Measurements from ENCODE around the gene PRKG1. TPM values are rescaled to one million over a fixed set of nuclear protein-coding genes. Genes with fewer than 3 reads are reported as not detected.

PRKG1 gene
- total and polyA plus RNA-seq, 2 of the 8 experiments (the other 6 are each of a cell fraction or from before 2014, with no cell fraction given), result 4.2 to 15.2 TPM

- Histone ChIP-seq H3K9me3 (ENCODE audit: insufficient read depth in 2 of 2, low read depth in 1 of 2, low read length in 1 of 2) (no peaks in the 10 kb centered on the region), H4K91ac (replicated peaks; ENCODE audit: insufficient read length, low read length) (no peak overlapping the region), H3K23me2 (ENCODE audit: low read depth, low read length) (no peaks in the 10 kb centered on the region), H2AFZ (ENCODE audit: low read length) (no peak overlapping the region), H4K8ac (ENCODE audit: extremely low read depth, insufficient read depth, low read length) (no peak overlapping the region), H3K14ac (ENCODE audit: insufficient read length) (no peak overlapping the region), H3K4me3 (ENCODE audit: extremely low read depth in 1 of 4, insufficient read depth in 2 of 4, low read depth in 3 of 4, low read length in 4 of 4) (no peak overlapping the region), H2BK12ac (ENCODE audit: low read depth, low read length) (no peak overlapping the region), H3K4me2 (ENCODE audit: insufficient read depth in 1 of 2, low read depth in 2 of 2, low read length in 2 of 2) (no peak overlapping the region), H3K79me2 (ENCODE audit: control insufficient read depth in 1 of 2, insufficient read depth in 2 of 2, low read length in 2 of 2) (no peaks in the 10 kb centered on the region), H4K20me1 (replicated peaks in 1 of 2; ENCODE audit: control insufficient read depth in 1 of 2, insufficient read depth in 2 of 2, low read length in 2 of 2) (no peaks in the 10 kb centered on the region), H3K18ac (ENCODE audit: extremely low read depth, low read length) (no peak overlapping the region), H3K79me1 (ENCODE audit: low read depth, low read length) (no peaks in the 10 kb centered on the region), H2BK20ac (ENCODE audit: low read length) (no peak overlapping the region), H3K9ac (replicated peaks in 1 of 4; ENCODE audit: extremely low read depth in 1 of 4, low read depth in 3 of 4, low read length in 3 of 4) (no peak overlapping the region), H3K36me3 (ENCODE audit: control insufficient read depth in 2 of 4, insufficient read depth in 4 of 4, low read length in 3 of 4) (no peaks in the 10 kb centered on the region), H2BK120ac (replicated peaks; ENCODE audit: low read depth, low read length) (no peak overlapping the region), H2BK5ac (ENCODE audit: low read depth, low read length) (no peak overlapping the region), H3K4ac (replicated peaks; ENCODE audit: insufficient read length, low read depth, low read length) (no peak overlapping the region), H3K27ac (ENCODE audit: low read depth, low read length) (no peak overlapping the region), H3K56ac (replicated peaks; ENCODE audit: insufficient read length, low read depth, low read length) (no peak overlapping the region), H4K5ac (ENCODE audit: insufficient read length, low read depth, low read length) (no peak overlapping the region), H3K27me3 (replicated peaks in 1 of 4; ENCODE audit: control insufficient read depth in 3 of 4, extremely low read depth in 1 of 4, insufficient read depth in 3 of 4, low read length in 3 of 4) (peaks cover 0 to 2% (median 0%) of the 10 kb centered on the region in 4 experiments; a peak in 1 of 7 replicates), H2AK5ac (ENCODE audit: low read depth, low read length) (no peak overlapping the region), H3K4me1 (replicated peaks in 1 of 4; ENCODE audit: control insufficient read depth in 3 of 4, insufficient read depth in 4 of 4, low read length in 3 of 4) (no peaks in the 10 kb centered on the region), H3K23ac (ENCODE audit: insufficient read length) (no peak overlapping the region), H2BK15ac (ENCODE audit: low read length) (no peak overlapping the region)
- no peak for DNase-seq (ENCODE audit: low read depth in 1 of 2, low spot score in 2 of 2)
- CTCF ChIA-PET (ENCODE audit: partially characterized antibody), result no interaction called here
- POLR2A ChIA-PET (ENCODE audit: partially characterized antibody), result no interaction called here
- TF ChIP-seq NRF1 (IDR thresholded peaks at IDR 0.05; ENCODE audit: low read depth, low read length), result no peak
- TF ChIP-seq FOSL1 (IDR thresholded peaks at IDR 0.05; ENCODE audit: insufficient read depth, low read depth, low read length), result no peak
- no peak for TF ChIP-seq SIRT6 (IDR thresholded peaks at IDR 0.05; ENCODE audit: low read length)
- no peak for TF ChIP-seq RBBP5 (IDR thresholded peaks at IDR 0.05; ENCODE audit: borderline replicate concordance, low read depth, low read length)
- TF ChIP-seq CEBPB (IDR thresholded peaks at IDR 0.05; ENCODE audit: low read depth, low read length), result no peak
- TF ChIP-seq CBX8 (IDR thresholded peaks at IDR 0.05; ENCODE audit: borderline replicate concordance, low read depth, low read length), result no peak
- TF ChIP-seq YY1 (IDR thresholded peaks at IDR 0.05; ENCODE audit: low read depth, low read length), result no peak
- TF ChIP-seq MAX (IDR thresholded peaks at IDR 0.05), result no peak
- TF ChIP-seq NANOG (IDR thresholded peaks at IDR 0.05; ENCODE audit: insufficient read depth, low read depth, low read length, poor library complexity, severe bottlenecking), result no peak
- no peak for TF ChIP-seq SP4 (IDR thresholded peaks at IDR 0.05; ENCODE audit: low read length)
- no peak for TF ChIP-seq SP1 (IDR thresholded peaks at IDR 0.05; ENCODE audit: low read depth, low read length)
- no peak for TF ChIP-seq USF2 (IDR thresholded peaks at IDR 0.05; ENCODE audit: low read length)
- TF ChIP-seq ASH2L (IDR thresholded peaks at IDR 0.05; ENCODE audit: low read length), result no peak
- TF ChIP-seq EP300 (IDR thresholded peaks at IDR 0.05; ENCODE audit: borderline replicate concordance in 1 of 2, low read depth in 2 of 2, low read length in 2 of 2), result no peak
- FAIRE-seq, result no peak
These were observed 806.9 kb downstream of the PRKG1 start for GRCh38 chr10:51881213-51881612.

All from H1 (cell line).